ENCODE measurements around the gene LDAF1. TPM values are rescaled to one million over a fixed set of nuclear protein-coding genes. Genes with fewer than 3 reads are reported as not detected.
"Not testable (repeated sequence)": the region's sequence is repeated elsewhere in the genome, so short reads cannot be mapped to it uniquely, and the experiment has no call there.

LDAF1 gene
- total RNA-seq, 3 donors from 2014 or later, result 34.3 to 66.6 (median 37.5) TPM

DNA sequence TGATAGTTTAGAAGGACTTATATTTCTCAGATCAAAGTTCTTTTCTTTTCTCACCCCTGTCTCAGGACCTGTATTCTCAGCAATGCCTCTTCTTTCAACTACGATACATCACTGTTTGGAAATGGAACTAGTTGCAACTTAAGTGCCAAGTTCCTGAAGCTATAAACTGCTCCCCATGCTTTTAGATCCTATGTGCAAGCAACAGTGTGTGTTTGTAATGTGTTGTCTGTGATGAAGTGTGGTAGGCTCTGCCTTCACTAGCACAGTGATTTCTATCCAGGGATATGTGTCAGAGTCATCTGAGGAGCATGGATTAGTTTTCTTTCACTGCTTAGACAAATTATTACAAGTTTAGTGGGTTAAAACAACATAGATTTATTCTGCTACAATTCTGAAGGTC lies 34.5 kb downstream of the LDAF1 start:
- no peak for ATAC-seq
- intact Hi-C loops (cut with DNase I, micrococcal nuclease), result no loop called here

GRCh38 chr16:21194771-21195301 lies 36.4 kb downstream of the LDAF1 start:
- TF ChIP-seq CTCF (IDR thresholded peaks at IDR 0.05), result no peak
- no peak for DNase-seq
- Histone ChIP-seq H3K4me3 (no peak overlapping the region), H3K36me3 (ENCODE audit: low read depth) (no peaks in the 10 kb centered on the region), H3K9me3 (no peaks in the 10 kb centered on the region), H3K4me1 (ENCODE audit: low read depth) (peaks cover 1% of the 10 kb centered on the region)
- no peak for ATAC-seq
- intact Hi-C loops (cut with DNase I, micrococcal nuclease), result no loop called here

More for the DNA sequence above, 34.5 kb downstream of the LDAF1 start:
- DNase-seq, result no peak
- no peak for TF ChIP-seq CTCF (IDR thresholded peaks at IDR 0.05)
- Histone ChIP-seq H3K36me3 (ENCODE audit: low read depth) (no peaks in the 10 kb centered on the region), H3K4me1 (ENCODE audit: low read depth) (peaks cover 8% of the 10 kb centered on the region), H3K9me3 (no peaks in the 10 kb centered on the region), H3K4me3 (no peak overlapping the region)

DNA sequence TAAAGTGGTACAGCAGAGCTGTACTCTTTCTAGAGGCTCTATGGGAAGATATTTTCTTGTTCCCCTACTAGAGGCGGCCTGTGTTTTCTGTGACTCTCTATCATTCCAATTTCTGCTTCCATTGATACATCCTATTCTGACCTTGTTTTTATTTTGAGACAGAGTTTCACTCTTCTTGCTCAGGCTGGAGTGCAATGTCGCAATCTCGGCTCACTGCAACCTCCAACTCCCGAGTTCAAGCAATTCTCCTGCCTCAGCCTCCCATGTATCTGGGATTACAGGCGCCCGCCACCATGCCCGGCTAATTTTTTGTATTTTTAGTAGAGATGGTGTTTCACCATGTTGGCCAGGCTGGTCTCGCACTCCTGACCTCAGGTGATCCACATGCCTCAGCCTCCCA lies 36.9 kb downstream of the LDAF1 start:
- ATAC-seq; H3K9me3 ChIP-seq; intact Hi-C loops (cut with DNase I, micrococcal nuclease); DNase-seq; H3K4me1 ChIP-seq (ENCODE audit: low read depth); H3K36me3 ChIP-seq (ENCODE audit: low read depth); H3K4me3 ChIP-seq: not testable (repeated sequence)

DNA sequence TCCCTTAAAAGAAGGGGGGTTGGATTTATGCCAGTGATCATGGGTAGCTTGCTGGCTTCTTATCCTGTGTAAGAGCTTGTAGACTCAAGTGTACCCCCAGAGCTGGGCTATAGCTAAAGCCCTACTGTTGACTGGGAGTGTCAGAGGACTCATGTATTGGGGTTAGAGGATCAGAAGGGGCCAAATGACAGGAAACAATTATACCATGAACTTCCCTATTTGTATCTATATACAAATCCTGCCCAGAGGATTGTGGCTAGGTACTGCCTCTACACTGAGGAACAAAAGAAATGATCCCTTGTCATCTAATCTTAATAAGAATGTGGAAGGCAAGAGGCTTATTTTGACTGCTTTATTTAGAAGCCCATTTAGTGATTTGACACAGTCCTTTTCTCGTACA lies 38.6 kb downstream of the LDAF1 start:
- H3K9me3 ChIP-seq, result no peaks in the 10 kb centered on the region
- intact Hi-C loops (cut with DNase I, micrococcal nuclease), result no loop called here
- no peak for ATAC-seq
- H3K4me3 ChIP-seq, result no peak overlapping the region
- DNase-seq, result no peak
- peaks cover 8% of the 10 kb centered on the region for H3K4me1 ChIP-seq (ENCODE audit: low read depth)
- no peaks in the 10 kb centered on the region for H3K36me3 ChIP-seq (ENCODE audit: low read depth)
- TF ChIP-seq CTCF (IDR thresholded peaks at IDR 0.05), result no peak

- Histone ChIP-seq H3K9me3 (no peaks in the 10 kb centered on the region), H3K4me1 (ENCODE audit: low read depth) (peaks cover 8% of the 10 kb centered on the region), H3K36me3 (ENCODE audit: low read depth) (no peaks in the 10 kb centered on the region), H3K4me3 (no peak overlapping the region)
- ATAC-seq (no peak), DNase-seq (no peak)
- no peak for TF ChIP-seq CTCF (IDR thresholded peaks at IDR 0.05)
- intact Hi-C loops (cut with DNase I, micrococcal nuclease), result no loop called here
These were observed 39.1 kb downstream of the LDAF1 start for GRCh38 chr16:21197621-21198020.

- Histone ChIP-seq H3K4me3 (no peak overlapping the region), H3K4me1 (ENCODE audit: low read depth) (peaks cover 8% of the 10 kb centered on the region), H3K9me3 (no peaks in the 10 kb centered on the region), H3K36me3 (ENCODE audit: low read depth) (no peaks in the 10 kb centered on the region)
- intact Hi-C loops (cut with DNase I, micrococcal nuclease), result no loop called here
- ATAC-seq, result peak; percentile 90
- no peak for DNase-seq
- no peak for TF ChIP-seq CTCF (IDR thresholded peaks at IDR 0.05)
These were observed 41.2 kb downstream of the LDAF1 start for GRCh38 chr16:21199607-21200218.
